C1 segment of cervical spinal cord (tissue), 14 donors: Measurements from ENCODE around the gene ITSN2.

ENCODE experiments used
- DNase-seq, 14 donors: peaks; one replicate each; lab custom pipeline; 2025; lab: John Stamatoyannopoulos, UW

The ITSN2 gene

GRCh38 chr2:24336811-24337210 lies 23.5 kb downstream of the ITSN2 start:
- no peak for DNase-seq

GRCh38 chr2:24334245-24334633 lies 26.1 kb downstream of the ITSN2 start:
- DNase-seq: no peak

- no peak for DNase-seq
These were observed 27.4 kb downstream of the ITSN2 start for GRCh38 chr2:24332791-24333540.

GRCh38 chr2:24330161-24330560 lies 30.2 kb downstream of the ITSN2 start:
- DNase-seq: no peak

GRCh38 chr2:24329700-24330099 lies 30.6 kb downstream of the ITSN2 start:
- DNase-seq: no peak

- no peak for DNase-seq
These were observed 32.3 kb downstream of the ITSN2 start for GRCh38 chr2:24328010-24328409.

- DNase-seq: no peak
These were observed 42.8 kb downstream of the ITSN2 start for GRCh38 chr2:24317491-24317920.

- no peak for DNase-seq
These were observed 44.7 kb downstream of the ITSN2 start for GRCh38 chr2:24315669-24316068.

GRCh38 chr2:24313744-24314632 lies 46.3 kb downstream of the ITSN2 start:
- DNase-seq: no peak

- DNase-seq: no peak
These were observed 52.4 kb downstream of the ITSN2 start for GRCh38 chr2:24307961-24308360.

GRCh38 chr2:24304631-24305030 lies 55.7 kb downstream of the ITSN2 start:
- DNase-seq: no peak

GRCh38 chr2:24304098-24304497 lies 56.2 kb downstream of the ITSN2 start:
- peak in 9 of 14 donors; percentile 4 to 54 (median 25) for DNase-seq

- DNase-seq: no peak
These were observed 58.7 kb downstream of the ITSN2 start for GRCh38 chr2:24301599-24301998.

- DNase-seq: no peak
These were observed 62.7 kb downstream of the ITSN2 start for GRCh38 chr2:24297663-24298062.

GRCh38 chr2:24287171-24287570 lies 73.2 kb downstream of the ITSN2 start:
- no peak for DNase-seq

- no peak for DNase-seq
These were observed 74.7 kb downstream of the ITSN2 start for GRCh38 chr2:24285484-24286152.

GRCh38 chr2:24280645-24281044 lies 79.7 kb downstream of the ITSN2 start:
- DNase-seq: no peak

GRCh38 chr2:24280161-24280560 lies 80.2 kb downstream of the ITSN2 start:
- no peak for DNase-seq

- DNase-seq: no peak
These were observed 83.9 kb downstream of the ITSN2 start for GRCh38 chr2:24276349-24276899.

- DNase-seq: no peak
These were observed 85.5 kb downstream of the ITSN2 start for GRCh38 chr2:24274809-24275208.

- no peak for DNase-seq
These were observed 86.7 kb downstream of the ITSN2 start for GRCh38 chr2:24273598-24273997.

- no peak for DNase-seq
These were observed 87.4 kb downstream of the ITSN2 start for GRCh38 chr2:24272907-24273306.
